PFSK-1 (cell line): Measurements from ENCODE around the gene ACRV1.

Experiments
- FOXP2 ChIP-seq: optimal IDR thresholded peaks from 2 replicates; pipeline ENCODE3; 2011; ENCODE audit warnings: borderline replicate concordance, control low read depth, inconsistent platforms; ENCODE audit not compliant: insufficient read depth; ENCODE audit errors: extremely low read length, extremely low read depth
- POLR2AphosphoS5 ChIP-seq: IDR thresholded peaks from 2 replicates; pipeline ENCODE4 v1.6.1; 2012; ENCODE audit warnings: low read depth, mild to moderate bottlenecking, control low read depth, low read length, moderate library complexity
- SIN3A ChIP-seq: IDR thresholded peaks from 2 replicates; pipeline ENCODE4 v1.6.1; 2012; ENCODE audit warnings: mild to moderate bottlenecking, low read length, moderate library complexity, borderline replicate concordance; ENCODE audit not compliant: insufficient read depth
- TAF1 ChIP-seq: IDR thresholded peaks from 2 replicates; pipeline ENCODE4 v1.6.1; 2012; ENCODE audit warnings: low read length, control low read depth, borderline replicate concordance; ENCODE audit not compliant: insufficient read depth
- TF ChIP-seq, protein P1 (sequence below), 2 experiments: IDR thresholded peaks; 2 replicates each; pipeline versions ENCODE4 v1.6.1 to v1.8.0; 2011 to 2012; ENCODE audit warnings: low read depth in 2 of 2, low read length in 2 of 2, control low read depth in 1 of 2, inconsistent platforms in 1 of 2, mild to moderate bottlenecking in 1 of 2, moderate library complexity in 1 of 2; ENCODE audit not compliant: insufficient read depth in 1 of 2

ACRV1 gene

GRCh38 chr11:125701018-125701610 is 20.5 kb upstream of the ACRV1 start:
- TF ChIP-seq FOXP2: no peak
- TF ChIP-seq SIN3A: no peak
- no peak for TF ChIP-seq POLR2AphosphoS5
- TF ChIP-seq TAF1: no peak
- TF ChIP-seq, protein P1, sequence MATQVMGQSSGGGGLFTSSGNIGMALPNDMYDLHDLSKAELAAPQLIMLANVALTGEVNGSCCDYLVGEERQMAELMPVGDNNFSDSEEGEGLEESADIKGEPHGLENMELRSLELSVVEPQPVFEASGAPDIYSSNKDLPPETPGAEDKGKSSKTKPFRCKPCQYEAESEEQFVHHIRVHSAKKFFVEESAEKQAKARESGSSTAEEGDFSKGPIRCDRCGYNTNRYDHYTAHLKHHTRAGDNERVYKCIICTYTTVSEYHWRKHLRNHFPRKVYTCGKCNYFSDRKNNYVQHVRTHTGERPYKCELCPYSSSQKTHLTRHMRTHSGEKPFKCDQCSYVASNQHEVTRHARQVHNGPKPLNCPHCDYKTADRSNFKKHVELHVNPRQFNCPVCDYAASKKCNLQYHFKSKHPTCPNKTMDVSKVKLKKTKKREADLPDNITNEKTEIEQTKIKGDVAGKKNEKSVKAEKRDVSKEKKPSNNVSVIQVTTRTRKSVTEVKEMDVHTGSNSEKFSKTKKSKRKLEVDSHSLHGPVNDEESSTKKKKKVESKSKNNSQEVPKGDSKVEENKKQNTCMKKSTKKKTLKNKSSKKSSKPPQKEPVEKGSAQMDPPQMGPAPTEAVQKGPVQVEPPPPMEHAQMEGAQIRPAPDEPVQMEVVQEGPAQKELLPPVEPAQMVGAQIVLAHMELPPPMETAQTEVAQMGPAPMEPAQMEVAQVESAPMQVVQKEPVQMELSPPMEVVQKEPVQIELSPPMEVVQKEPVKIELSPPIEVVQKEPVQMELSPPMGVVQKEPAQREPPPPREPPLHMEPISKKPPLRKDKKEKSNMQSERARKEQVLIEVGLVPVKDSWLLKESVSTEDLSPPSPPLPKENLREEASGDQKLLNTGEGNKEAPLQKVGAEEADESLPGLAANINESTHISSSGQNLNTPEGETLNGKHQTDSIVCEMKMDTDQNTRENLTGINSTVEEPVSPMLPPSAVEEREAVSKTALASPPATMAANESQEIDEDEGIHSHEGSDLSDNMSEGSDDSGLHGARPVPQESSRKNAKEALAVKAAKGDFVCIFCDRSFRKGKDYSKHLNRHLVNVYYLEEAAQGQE (IDR thresholded peaks at IDR 0.05; ENCODE audit: insufficient read depth in 1 of 2, low read depth in 2 of 2, low read length in 2 of 2): no peak

DNA sequence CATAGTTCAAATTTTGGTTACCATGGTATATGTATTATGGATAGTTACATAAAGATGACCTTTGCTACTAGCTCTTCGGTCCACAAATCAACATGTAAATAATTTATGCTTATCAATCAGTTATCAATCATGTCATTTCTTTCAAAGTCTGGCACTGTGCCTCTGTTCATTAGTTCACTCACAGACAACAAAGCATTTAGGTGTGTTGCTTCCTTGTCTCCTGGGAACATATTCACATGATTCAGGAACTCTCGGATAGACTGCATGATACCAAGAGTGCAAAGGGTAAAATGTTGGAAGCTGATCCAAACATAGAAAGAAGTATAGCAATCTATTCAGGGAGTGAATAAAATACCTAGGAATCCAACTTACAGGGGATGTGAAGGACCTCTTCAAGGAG is 14.3 kb upstream of the ACRV1 start:
- no peak for TF ChIP-seq SIN3A
- TF ChIP-seq TAF1: no peak
- TF ChIP-seq FOXP2: no peak
- TF ChIP-seq, protein P1 (IDR thresholded peaks at IDR 0.05; ENCODE audit: insufficient read depth in 1 of 2, low read depth in 2 of 2, low read length in 2 of 2): no peak
- TF ChIP-seq POLR2AphosphoS5: no peak

- TF ChIP-seq, protein P1 (IDR thresholded peaks at IDR 0.05; ENCODE audit: insufficient read depth in 1 of 2, low read depth in 2 of 2, low read length in 2 of 2): no peak
- no peak for TF ChIP-seq POLR2AphosphoS5
- no peak for TF ChIP-seq TAF1
- no peak for TF ChIP-seq SIN3A
- no peak for TF ChIP-seq FOXP2
Measured at GRCh38 chr11:125692887-125693286, 12.2 kb upstream of the ACRV1 start.

DNA sequence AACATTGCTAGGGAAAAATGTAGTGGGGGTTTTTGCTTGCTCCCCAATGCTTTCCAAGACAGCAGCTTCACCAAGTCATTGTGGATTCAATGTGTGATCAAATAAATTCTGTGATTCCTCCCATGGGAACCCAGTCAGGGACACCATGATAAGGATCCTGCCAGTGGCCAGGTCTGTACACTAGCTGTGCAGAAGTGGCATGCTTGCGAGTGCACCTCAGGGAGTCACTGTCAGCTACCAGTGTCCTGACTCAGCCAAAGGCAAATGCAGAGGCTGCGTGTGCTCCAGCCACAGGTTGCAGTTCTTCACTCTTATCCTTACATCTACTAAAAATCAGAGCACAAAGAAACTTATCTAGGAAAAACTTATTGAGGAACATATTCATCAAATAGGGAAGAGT is 9.4 kb upstream of the ACRV1 start:
- TF ChIP-seq, protein P1 (IDR thresholded peaks at IDR 0.05; ENCODE audit: insufficient read depth in 1 of 2, low read depth in 2 of 2, low read length in 2 of 2): no peak
- no peak for TF ChIP-seq SIN3A
- TF ChIP-seq POLR2AphosphoS5: no peak

GRCh38 chr11:125689274-125689859 is 8.7 kb upstream of the ACRV1 start:
- TF ChIP-seq FOXP2: no peak
- no peak for TF ChIP-seq SIN3A
- TF ChIP-seq POLR2AphosphoS5: no peak
